ENCODE data around the gene EXOC2.

- TF ChIP-seq CTCF (IDR thresholded peaks at IDR 0.05) (no peak), POLR2A (IDR thresholded peaks at IDR 0.05) (no peak)
These were observed 35.2 kb downstream of the EXOC2 start for GRCh38 chr6:657743-658142.

Measured in thyroid gland (tissue), 4 donors.